ENCODE data around the gene CTNNBIP1.

DNA sequence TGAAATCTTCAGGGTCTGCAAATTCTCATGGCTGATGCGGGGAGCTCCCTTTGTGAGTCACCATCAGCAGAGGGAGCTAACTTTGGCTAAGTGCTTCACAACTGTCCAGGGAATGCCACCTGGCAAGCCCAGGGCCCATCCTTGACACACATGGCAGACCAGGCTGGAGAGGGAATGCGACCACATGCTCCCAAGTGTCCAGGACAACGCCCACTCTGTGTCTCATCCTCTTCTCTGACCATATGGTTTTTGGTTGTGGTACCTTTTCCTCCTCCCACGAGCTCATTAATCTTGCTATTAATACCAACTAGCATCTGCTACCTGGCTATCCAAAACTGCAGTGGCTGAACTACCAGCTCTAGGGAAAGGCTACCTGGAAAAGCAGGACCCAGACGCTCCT, 49.2 kb downstream of the CTNNBIP1 start:
- TF ChIP-seq, protein P1, sequence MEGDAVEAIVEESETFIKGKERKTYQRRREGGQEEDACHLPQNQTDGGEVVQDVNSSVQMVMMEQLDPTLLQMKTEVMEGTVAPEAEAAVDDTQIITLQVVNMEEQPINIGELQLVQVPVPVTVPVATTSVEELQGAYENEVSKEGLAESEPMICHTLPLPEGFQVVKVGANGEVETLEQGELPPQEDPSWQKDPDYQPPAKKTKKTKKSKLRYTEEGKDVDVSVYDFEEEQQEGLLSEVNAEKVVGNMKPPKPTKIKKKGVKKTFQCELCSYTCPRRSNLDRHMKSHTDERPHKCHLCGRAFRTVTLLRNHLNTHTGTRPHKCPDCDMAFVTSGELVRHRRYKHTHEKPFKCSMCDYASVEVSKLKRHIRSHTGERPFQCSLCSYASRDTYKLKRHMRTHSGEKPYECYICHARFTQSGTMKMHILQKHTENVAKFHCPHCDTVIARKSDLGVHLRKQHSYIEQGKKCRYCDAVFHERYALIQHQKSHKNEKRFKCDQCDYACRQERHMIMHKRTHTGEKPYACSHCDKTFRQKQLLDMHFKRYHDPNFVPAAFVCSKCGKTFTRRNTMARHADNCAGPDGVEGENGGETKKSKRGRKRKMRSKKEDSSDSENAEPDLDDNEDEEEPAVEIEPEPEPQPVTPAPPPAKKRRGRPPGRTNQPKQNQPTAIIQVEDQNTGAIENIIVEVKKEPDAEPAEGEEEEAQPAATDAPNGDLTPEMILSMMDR (IDR thresholded peaks at IDR 0.05 in 8 of 11, conservative IDR thresholded peaks at IDR 0.05 in 3 of 11) = no peak
- TF ChIP-seq POLR2A (IDR thresholded peaks at IDR 0.05) = no peak
- no peak for TF ChIP-seq POLR2AphosphoS5 (IDR thresholded peaks at IDR 0.05)

All from spleen (tissue), 7 donors.